CD4-positive, alpha-beta T cell treated with Interleukin-2 at 100 ng/mL for 4 hours (primary cell): ENCODE measurements around the gene RAP1GAP.
A peak's percentile ranks its signal among the peaks of the same experiment; 100 is the strongest.

Source experiments
- DNase-seq: peaks from one replicate; pipeline ENCODE4 v3.0.0-alpha.2; 2020; ENCODE audit warnings: low spot score

The RAP1GAP gene

DNA sequence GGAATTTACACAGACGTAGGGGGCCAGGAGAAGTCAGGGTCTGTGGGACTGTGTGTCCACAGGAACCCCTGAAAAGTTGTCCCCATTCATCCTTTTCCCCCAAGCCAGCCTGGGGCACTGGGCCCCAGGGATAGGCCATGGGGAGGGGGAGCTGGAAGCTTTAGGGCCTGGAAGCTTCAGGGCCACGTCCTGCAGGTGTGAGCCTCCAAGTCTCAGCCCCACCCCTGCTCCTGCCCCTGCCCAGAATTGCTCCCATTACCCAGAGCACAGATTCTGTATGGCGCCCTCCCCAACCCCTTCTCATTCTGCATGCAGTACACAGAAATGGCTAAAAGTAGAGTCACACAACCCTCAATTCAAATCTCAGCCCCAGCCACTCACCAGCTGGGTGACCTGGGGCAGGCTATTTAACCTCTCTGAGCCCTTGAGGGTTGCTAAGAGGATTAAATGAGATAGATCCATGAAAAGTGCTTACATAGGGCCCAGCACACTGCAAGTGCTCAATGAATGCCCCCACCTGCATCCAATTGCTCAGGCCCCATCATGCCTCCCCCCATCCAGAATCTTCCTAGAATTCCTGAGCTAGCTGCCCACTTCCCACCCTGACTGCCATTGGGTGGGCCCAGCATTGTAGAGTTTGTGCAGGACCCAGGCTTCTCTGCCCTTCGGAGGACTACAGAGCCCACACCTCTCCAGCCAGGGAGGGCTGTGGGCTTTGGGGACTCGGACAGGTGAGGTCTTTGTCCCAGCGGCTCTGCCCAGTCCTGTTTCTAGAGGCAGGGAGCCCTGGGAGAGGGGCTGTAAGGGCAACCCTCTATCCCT is 6.5 kb downstream of the RAP1GAP start:
- DNase-seq: no peak

DNA sequence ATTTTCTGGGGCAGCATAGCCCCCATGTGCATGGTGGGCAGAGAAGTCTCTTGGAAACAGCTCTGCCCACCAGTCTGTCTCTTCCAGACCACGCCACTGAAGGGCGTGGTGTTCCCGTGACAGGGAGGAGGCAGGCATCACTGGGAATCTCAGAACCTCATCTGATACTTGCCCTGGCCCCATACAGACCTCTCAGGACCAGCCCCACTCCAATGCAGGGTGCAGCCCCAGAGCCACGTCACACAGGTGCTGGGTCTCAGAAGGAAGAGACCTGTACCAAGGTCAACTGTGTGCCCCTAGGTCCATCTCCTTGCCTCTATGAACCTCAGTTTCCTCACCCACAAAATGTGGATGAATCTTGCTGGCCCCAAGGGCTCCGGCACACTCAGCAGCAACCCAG is 7.3 kb downstream of the RAP1GAP start:
- DNase-seq: no peak

DNA sequence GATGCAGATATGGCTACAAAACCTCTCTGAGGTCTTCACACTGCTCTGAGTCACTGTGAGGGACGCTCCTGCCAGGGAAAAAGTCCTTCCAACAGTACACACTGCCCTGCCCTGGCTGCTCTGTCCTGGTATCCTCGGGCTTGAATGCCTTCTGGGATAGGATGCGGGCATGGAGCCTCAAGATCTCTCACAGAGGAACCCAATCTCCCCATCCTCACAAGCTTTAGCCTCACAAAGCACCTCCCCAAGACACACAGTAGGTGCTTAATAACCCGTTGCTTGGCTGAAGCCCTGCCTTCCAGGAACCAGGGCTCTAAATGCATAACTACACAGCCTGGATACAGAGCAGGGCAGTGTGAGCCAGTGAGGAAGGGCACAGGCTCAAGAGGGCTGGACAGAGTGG is 9.2 kb downstream of the RAP1GAP start:
- no peak for DNase-seq

DNA sequence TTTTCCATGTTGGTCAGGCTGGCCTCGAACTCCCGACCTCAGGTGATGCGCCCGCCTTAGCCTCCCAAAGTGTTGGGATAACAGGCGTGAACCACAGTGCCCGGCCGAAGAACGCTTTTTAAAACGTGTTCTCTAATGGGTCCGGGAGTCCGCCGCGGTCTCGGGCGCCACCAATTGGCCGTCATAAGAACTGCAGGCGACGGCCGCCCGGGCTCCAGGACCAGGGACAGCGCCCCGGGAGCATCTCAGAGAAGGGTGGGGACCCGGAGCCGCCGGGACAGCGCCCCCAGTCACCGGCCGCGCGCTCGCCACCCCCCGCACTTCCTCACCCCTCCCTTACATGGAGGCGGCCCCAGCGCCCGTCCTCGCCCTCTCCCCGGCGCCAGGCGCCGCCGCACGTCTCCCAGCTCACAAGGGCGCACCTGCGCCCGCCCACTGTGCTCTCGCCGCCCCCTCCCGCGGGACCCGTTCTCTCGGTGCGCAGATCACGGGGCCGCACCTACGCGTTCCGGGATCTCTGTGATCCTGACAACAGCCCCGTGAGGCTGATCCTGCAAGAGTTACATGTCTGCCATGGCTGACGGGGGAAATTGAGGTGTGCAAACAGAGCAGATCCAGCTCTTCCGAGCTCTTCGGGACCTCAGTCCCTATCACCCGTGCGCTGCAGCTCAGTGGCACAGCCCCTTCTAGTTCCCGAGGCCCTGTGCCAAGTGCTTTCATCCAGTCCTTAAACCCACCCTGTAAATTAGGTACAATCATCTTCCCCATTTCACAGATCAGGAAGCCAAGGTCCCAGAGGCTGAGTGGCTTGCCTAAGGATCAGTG is 9.8 kb downstream of the RAP1GAP start:
- DNase-seq: peak; percentile 77

DNA sequence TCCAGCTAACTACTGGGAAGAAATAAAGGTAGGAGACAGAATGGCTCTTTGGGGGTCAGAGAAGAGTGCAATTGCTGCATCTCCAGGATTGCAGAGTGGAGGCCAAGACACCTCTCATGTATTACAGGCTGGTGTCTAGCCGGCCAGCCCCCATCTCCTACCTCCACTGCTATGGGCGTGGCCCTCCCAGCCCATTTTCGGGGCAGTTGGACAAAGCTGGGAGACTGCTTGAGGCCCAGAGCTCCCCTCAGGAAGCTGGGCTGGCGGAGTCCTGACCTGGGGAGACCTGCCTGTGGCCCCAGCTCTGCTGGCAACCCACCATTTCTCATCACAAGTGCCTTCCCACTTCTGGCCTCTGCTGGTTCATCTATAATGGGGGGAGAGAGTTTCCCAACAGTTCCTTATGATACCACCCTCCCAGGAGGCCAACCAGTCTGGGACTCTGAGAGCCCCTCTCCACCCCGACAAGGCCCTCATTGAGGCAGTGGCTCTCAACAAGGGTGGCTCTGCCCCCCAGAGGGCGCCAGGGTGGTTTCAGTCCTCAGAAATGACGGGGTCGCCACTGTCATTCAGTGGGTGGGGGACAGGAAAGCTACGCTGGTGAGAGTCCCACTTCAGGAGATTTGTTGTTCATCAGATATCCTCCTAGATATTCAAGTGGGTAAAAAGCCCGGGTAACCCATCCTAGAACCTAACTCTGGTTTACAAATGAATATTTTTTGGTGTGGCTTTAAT is 11.5 kb downstream of the RAP1GAP start:
- no peak for DNase-seq

DNA sequence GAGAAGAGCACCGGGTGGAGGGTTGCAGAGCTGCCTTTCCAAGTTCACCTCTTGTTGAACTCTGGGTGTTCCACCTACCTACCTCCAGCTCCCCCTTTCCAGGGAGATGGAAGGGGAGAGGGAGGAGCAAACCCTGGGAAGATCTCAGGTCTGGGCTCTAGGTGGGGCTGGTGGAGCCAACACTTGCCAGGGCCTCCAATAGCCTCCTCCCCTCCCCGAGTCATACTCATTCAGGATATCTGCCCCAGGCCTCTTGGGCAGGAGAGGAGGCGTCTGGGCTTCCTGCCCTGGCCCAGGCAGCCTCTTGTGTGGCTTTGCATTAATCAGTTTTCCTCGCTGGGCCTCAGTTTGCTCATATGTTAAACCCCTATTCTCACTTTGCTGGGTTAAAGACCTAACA is 13.4 kb downstream of the RAP1GAP start:
- DNase-seq: no peak

DNA sequence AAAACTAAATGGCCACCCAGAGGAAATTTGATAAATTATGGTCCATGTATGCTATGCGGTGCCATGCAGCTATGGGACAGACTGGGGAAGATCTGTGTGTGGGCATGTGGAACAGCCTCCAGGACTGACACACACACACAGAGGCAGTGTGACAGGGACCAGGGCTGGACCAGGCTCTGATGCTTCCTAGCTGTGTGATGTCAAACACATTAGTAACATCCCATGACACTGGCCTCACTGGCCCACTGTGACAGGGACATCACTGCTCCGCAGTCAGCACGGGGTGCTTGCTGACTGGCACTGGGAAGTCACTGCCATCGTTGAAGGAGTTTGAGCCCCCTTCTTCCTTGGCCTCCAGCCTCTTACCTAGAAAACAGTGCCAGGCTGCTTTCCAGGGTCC is 13.9 kb downstream of the RAP1GAP start:
- DNase-seq: no peak

DNA sequence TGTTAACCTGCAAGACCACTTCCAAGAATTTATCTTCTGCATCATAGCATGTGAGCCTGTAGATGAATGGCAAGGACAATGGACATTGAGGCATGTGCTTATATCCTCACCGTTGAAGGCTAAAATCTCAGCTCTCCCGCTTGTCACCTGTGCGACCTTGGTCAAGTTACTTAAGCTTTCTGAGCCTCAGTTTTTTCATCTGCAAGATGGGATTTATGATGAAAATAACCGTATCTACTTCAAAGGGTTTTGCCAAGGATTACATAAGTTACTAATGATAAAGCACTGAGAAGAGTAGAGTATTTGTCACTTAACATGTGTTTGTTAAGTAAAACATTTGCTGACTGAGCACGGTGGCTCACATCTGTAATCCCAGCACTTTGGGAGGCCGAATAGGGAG is 14.9 kb downstream of the RAP1GAP start:
- DNase-seq: no peak

DNA sequence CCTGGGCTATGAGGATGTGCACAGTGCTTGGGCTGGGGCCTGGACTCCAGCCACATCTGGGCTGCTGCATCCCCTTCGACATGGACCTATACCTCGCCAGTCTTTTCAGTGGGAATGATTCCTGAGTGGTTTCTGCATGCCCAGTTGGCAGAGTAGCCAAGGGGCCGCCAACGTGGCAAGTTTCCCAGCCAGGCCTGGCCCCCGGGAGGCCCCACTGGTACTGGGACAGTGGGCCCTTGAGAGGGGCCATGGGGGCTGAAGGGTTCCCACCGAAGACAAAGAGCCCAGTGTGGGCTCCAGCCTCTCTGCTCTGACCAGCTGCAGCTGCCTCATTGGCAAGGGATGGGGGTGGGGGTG is 15.4 kb downstream of the RAP1GAP start:
- no peak for DNase-seq

DNA sequence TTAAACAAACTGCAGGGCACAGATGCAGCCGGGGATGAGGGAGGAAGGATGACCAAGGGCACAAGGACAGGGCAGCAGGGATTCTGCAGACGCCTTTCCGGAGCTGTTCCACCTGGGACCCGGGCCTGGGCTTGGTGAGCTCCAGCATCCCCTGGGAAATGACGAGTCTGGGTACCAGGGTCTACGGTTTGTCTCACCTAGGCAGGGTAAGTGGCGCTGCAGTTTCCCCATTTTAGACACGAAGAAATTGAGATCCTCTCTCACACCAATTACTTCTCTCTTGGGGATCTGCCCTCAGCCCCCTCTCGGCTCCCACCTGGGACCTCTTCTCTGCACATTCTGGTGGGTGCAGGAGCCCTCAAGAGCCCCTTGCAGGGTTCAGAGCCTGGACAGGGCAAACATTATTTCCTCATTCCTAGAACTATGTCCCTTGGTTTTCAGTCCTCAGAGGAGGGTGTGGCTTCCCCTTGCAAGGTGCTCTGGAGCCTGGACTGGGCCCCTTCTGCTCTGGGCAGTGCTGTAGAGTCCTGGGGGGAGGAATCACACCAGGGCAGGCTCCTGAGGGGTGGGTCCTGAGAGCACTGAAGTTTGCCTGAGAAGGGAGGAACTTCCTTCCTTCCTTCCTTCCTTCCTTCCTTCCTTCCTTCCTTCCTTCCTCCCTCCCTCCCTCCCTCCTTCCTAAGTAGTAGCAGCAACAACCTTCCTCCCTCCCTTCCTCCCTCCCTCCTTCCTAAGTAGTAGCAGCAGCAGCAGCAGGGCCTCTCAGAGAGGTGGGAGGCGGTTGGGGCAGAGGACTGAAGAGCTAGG is 16.0 kb downstream of the RAP1GAP start:
- no peak for DNase-seq

DNA sequence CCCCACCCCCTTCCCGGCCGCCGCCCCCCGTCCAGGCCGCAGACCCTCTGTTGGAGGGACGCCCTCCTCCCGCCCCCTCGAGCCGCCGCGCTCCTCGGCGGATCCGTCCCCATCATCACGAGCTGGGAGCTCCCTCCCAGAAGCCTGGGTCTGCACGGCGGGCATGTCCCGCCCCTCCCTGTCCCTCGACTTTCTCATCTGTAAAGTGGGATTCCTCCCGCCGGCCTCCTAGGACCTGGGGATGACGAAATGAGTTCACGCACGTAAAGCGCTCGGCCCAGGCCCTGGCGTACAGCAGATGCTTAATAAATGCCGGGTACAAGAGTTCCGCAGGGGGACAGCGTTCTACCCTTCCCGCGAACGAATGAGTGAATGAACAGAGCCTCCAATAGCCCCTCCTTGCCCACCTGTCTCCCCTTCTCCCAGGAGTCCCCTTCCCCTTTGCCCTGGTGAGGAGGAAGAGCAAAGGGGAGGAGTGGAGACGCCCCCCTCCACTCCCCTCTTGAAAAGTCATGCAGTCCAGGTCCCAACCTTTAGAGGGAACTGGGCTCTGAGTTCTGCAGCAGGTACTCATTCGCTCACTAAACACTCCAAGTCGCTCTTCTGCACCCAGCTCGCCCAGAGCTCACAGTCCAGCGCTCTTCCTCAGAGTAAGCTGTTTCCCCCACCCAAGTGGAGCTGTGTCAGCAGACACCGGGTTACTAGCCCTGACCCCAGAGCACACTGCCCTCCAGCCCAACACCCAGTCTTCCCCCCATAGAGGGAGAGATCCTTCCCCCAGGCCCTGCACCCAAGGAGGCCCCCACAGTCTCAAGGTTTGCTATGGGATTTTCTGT is 16.8 kb downstream of the RAP1GAP start:
- DNase-seq: no peak

DNA sequence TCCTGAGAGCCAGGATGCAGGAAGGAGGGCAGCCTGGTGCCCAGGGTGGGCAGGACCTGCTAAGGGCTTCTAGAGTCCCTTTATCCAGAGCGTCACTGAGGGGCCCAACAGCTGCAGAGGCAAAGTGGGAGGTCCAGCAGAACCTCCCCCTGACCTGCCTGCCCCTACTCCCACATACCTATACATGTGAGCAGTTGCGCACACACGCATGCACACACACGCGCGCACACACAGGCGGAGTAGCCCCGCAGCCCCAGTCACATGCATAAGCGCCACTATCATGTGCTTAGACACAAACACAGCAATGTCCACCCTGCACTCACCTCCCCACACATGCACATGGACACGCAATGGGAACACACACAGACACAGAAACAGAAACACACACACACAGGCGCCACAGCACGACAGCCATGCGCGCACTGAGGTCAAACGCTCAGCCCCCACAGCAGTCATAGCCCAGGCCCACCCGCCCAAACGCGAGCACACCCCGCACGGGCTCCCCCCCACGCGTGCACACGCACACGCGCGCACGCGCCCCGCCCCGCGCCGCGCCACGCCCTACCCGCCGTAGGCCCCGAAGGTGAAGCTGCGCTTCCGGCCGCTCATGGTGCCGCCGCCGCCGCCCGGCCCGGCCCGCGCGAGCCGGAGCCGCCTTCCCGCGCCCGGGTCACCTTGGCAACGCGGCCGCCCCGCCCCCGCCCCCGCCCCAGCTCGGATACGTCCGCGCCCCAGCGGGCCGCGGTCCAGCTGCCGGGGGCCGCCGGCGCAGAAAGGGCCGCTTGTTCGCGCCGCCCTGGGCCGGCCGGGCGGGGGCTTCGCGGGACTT is 17.7 kb downstream of the RAP1GAP start:
- DNase-seq: peak; percentile 33

DNA sequence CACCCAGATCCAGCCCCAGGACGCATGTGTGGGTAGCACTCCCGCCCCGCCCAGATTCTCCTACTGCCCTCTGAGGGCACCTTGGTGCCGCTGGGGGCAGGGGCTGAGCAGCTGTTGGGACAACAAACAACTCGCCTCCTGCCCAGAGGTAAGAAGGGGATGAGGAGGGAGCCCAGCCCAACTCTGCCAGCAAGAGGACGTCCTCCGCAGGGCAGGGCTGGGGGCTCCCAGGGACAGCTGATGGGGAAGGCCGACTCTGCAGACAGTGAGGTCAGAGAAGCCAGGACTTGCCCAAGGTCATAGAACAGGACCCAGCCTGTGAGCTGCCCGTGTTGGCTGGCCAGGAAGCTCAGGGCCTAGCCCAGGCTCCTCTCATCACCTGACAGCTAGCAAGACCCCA is 18.8 kb downstream of the RAP1GAP start:
- DNase-seq: no peak

DNA sequence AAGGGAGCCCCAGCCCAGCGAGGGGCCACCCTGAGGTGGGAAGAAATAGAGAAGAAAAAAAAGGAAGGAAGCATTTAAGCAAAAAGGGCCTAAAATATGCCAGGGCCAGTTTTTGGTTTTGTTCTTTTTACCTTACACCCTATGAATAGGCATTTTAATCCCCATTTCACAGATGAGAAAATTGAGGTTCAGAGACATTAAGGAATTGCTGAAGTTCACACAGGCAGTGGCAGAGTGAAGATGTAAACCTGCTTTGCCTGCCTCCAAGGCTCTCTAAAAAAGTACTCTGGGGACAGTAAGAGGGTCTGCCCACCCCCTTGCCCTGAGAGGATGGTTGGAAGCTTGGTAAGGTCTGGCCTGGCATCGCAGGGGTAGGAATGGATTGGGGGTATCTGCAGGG is 19.8 kb downstream of the RAP1GAP start:
- no peak for DNase-seq

DNA sequence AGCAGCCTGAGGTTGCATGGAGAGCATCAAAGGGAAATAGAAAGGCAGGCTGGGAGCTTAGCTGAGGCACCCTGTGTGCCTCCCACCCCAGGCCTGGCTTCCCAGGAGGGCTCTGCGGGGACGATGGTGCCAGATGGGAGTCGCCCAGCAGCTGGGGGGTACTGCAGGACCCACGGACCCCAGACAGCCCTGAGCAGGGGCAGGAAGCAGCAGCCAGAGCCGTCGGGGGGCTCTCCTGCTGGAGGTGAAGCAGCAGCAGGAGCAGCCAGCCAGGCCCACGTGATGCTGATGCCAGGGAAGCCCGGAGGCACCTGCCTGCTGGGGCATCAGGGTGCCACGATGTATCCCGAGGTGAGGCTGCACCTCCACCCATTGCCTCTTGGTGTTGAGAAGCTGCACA is 20.4 kb downstream of the RAP1GAP start:
- no peak for DNase-seq

DNA sequence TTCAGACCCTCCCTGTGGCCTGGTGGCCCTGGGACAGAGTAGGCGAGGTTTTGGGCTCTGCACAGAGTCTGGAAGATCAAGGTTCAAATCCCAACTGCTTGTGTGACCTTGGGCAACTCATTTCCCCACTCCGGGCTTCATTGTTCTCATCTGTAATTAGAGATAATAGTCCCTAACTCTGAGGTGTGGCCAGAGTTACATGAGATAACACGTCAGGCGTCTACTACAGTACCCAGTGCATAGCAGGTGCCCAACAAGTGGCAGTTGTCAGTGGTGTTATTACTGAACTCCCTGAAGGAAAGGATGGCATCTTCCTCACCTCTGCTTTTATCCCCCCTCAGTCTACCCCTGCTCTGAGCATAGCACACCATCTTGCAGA is 20.8 kb downstream of the RAP1GAP start:
- DNase-seq: no peak

DNA sequence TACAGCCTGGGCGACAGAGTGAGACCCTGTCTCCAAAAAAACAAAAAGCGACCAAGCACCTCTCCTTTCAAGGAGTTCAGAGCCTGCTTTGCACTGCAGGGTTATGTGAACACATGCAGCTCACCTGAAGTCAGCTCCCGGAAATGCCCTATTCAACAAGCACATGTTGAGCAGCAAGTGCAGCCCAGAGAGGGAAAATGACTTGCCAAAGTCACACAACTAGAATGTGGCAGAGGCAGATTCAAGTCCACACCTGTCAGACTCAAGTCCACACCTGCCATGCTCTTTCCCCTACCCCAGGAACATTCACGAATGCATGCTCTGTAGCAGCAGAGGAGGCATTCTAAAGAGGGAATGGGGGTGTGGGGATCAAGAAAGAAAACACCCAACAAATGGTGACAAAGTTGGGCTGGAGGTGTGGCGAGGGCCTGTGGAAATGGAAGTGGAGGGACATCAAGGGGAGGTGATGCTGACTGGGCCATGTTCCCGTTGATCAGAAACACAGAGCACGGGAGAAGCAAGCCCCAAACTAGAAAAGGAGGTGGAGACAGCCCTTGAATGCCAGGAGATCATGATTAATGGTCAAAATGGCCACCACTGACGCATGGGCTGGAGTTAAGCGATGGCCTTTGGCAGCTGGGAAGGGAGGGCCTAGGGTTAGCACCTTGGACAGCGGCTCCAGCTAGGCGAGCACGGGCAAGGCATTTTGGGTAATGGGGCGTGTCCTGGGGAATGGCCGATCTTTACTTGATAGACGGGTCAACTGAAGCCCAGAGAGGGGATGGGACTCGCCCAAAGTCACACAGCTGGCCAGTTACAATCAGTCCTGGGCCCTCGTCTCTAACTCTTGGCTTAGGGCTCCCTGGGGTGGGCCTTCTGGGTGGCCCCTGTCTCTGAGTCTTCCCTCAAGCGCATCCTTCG is 21.5 kb downstream of the RAP1GAP start:
- no peak for DNase-seq

DNA sequence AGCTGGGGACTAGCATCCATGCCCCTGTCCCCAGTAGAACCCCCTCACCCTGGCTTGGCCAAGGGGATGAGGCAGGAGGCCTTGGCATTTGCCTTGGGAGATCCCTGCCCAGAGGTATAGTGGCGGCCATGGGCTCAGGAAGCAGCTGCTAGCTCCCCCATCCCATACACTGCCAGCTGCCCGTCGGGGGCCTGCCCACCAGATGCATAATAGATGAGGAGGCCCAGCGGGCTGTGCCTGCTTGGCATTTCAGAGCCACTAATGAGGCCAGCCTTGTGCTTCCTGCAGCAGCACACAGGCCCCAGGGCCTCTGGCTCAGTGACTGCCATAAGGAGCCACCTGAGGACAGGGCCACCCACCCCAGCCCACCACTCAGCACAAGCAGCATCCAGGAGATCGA is 23.6 kb downstream of the RAP1GAP start:
- no peak for DNase-seq

DNA sequence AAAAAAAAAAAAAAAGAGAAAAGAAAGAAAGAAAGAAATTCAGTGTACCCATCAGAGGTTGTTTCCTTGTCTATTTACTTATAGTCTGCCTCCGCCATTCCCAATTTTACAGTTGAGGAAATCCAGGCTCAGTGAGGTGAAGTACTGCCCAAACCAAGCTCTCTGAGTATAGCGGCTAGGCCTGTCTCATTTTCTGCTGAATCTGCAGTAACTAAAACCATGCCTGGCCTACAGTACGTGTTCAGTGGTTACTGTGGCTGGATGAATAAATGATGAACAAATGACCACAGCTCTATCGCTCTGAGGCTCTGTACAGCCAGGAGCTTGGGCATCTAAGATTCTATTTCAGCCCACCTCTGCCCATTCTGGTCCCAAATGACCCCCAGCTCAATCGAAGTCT is 24.3 kb downstream of the RAP1GAP start:
- DNase-seq: no peak
